GM21515 (cell line): ENCODE measurements around the gene ZBED3.
"Not testable (repeated sequence)": the region's sequence is repeated elsewhere in the genome, so short reads cannot be mapped to it uniquely, and the experiment has no call there.

Experiments
- ATAC-seq: cut with Tn5 transposase; IDR thresholded peaks from one replicate; pipeline ENCODE4 v1.9.1; 2021; ENCODE audit not compliant: unreplicated experiment

Gene ZBED3, protein sequence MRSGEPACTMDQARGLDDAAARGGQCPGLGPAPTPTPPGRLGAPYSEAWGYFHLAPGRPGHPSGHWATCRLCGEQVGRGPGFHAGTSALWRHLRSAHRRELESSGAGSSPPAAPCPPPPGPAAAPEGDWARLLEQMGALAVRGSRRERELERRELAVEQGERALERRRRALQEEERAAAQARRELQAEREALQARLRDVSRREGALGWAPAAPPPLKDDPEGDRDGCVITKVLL

DNA sequence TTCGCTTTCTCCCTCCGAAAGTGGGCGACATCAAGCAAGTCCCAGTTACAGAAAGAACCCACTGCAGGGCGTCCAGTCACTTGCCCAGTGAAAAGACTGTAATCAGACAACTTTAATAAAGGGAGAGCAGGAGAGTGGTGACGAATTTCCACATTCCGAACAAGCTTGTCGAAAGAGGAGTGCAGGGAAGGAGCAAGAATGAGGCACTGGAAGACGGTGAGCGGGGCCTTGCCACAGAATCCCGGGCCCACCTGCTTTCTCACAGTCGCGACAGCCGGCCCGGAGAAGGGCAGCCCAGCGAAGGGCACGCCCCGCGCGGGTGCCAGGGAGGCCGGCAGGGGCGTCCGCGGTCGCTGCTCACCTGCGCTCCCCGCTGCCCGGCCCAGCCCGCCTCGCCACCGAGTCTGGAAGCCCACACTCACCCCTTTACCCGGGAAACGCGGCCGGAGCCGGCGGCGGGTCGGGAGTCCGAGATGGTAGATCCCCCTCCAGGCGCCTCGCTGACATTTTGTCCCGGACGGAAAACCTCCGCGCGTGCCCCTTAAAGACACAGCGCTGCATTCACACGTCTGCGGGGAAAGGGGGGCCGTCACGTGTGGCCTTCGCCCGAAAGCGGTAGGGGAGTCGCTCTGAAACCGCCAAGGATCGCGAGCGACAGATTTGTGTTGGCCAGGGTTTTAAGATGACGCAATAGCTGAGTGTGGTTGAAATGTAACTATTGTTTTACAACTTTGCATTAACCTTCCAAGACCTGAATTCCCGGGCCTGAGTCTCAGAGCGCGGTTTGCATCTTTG lies at the start of gene ZBED3:
Gene ZBED3, minus strand, starts transcription at position 597 of the 795 bp plus-strand sequence. CDS start 9,407 bp downstream, outside the sequence.
- ATAC-seq, result peak; percentile 60

DNA sequence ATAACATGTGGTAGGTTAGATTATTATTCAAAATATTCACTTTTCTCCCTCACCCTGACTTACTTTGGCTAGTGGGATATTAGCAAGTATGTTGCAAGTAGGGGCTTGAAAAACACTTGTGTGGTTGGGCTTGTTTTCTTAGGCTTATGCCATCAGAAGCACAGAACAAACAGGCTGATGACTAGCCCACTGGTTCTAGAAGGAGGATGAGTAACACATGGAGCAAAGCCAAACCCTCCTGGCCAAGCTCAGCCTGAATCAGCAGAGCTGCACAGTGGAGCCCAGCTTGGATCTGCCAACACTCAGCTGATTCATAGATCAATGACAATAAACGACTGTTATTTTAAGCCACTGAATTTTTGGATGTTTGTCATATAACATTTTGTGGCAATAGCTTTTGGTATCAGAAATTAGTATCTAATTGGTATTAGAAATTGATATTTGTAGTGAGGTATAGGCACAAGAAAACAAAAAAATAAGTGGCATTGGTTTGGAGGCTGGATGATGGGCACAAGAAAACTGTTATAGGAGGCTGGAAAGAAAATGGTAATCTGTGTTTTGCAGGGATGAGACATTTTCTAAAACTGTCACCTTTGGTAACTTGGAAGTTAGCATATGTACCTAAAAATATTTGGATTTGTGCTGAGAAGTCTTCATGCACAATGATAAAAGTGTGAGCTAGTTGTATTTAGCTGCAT lies 46.1 kb upstream of the ZBED3 start:
- no peak for ATAC-seq

DNA sequence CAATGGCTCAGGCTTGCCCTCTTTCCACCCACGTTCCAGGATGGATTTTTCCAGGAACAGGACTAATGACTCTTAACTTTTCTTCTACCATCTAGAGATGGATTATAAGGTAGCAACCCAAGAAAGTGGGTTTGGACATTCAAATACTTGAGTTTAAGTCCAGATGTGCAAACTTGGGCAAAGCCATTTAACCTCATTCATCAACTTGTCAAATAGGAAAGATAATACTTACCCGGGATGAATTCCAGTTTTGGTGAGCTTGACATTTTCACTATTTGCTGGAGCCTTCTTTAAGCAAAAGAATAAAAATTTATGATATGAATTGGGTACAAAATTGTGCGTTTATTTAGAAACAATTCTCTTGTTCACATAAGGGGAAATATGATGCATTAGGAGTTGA lies 44.3 kb upstream of the ZBED3 start:
- no peak for ATAC-seq

DNA sequence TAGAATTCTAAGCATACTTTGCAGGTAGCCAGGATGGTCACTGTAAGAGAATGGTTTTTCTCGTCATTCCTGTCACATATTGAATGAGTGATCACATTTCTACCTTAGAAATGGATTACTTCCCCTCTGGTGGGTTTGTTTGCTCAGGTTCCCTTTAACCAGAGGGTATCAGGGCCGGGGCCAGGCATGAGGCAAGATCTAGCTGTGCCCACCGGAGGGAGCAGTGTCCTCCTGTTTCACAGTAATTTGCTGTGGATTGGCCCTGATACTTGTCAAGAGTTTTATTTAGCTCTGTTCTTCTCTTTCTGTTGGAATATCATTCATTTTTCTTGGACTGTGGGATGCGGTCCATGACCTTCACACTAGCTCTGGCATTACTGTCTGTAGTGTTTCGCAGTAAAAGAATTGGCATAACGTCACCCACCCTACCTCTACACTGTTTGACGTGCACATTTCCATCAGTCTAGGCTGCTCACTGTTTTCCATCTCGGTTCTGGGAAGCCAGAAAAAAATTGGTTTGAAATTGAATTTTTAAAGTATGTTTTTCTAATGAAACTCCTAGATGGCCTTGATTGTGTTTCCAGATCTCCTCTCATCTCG lies 42.4 kb upstream of the ZBED3 start:
- ATAC-seq, result no peak

DNA sequence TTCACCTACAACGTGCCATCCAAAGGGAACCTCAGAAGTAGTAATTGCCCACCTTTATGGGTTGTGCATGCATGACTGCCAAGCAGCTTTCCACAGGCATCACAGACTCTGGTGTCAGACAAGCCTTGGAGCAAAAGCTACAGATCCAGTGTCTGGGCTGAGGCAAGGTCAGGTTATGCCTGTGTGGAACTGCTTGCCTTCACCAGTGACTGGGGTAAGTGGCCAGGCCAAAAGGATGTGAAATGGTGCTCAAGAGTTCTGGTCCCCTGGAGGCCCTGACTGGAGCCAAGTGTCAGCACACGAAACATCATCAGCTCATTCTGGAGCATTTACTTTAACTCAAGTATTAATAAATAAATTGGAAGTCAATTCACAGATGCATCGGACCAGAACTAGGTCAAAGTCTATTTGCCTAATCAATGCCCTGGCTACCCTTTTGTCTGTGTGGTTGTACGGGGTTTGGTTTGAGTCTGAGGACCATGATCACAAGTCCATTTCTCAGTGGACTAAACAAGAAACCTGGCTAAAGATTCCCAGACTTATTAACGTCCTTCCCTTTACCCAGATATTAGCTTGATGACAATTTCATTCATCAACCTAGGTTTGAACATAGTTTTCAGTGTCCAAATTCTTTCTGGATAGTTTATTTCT lies 41.5 kb upstream of the ZBED3 start:
- no peak for ATAC-seq

DNA sequence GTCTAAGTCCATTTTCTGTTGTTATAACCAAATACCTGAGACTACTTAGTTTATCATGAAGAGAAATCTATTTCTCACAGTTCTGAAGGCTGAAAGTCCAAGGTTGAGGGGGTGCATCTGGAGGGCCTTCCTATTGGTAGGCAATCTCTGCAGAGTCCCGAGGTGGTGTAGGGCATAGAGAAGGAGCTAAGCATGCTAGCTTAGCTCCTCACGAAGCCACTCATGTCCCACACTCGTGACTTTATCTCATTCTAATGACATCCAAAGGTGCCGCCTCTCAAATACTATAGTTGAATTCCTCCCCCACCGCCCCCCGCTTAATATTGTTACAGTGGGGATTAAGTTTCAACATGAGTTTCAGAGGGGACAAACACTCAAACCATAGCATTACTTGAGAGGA lies 36.0 kb upstream of the ZBED3 start:
- no peak for ATAC-seq

DNA sequence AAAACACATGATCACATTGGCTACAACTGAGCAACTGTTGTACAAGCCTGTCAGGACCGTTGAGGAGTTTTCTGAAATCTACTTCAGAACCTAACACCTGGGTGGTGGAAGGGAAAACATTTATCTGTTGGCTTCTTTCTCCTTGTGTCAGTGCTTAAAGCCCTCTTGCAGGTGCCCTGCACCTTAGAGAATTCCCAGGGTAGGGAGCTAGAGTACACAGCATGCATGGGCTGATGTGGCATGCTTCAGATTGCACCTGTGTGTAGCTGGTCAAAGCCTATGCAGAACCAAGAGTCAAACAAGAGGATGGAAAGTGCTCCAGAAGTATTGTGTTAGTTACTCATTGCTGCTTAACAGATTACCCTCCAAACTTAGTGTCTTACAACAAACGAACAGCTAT lies 33.6 kb upstream of the ZBED3 start:
- no peak for ATAC-seq

DNA sequence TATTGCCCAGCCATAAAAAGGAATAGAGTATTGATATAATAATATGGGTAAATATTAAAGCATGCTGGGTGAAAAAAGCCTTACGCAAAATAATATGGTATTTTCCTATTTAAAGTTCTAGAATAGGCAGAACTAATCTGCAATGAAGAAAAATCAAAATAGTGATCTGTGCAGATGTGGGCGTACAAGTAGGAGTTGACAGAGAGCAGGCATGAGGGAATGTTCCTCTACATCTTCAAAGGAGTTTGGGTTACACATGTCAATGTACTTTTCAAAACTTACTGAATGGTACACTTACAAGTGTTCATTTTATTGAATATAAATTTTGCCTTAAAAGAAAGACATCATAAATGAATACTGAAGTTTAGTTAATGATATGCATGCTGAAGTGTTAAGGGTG lies 33.0 kb upstream of the ZBED3 start:
- no peak for ATAC-seq

DNA sequence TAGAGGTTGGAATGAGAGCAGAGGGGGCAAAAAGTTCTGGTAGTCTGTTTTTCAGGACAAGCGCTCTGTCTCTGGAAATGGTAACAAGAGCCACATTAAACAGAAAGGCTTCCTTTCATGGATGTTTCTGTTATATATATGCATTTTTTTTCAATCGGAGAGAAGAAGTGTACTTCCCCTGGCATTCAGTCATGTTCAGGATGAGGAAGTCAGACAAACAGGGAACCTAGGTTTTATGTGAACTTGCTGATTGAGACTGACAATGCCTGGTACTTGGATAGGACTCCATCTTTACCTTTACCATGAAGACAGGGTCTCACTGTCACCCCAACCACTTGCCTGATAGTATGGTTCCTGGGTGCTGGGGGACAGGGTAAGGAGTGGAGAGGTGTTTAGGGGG lies 30.1 kb upstream of the ZBED3 start:
- no peak for ATAC-seq

DNA sequence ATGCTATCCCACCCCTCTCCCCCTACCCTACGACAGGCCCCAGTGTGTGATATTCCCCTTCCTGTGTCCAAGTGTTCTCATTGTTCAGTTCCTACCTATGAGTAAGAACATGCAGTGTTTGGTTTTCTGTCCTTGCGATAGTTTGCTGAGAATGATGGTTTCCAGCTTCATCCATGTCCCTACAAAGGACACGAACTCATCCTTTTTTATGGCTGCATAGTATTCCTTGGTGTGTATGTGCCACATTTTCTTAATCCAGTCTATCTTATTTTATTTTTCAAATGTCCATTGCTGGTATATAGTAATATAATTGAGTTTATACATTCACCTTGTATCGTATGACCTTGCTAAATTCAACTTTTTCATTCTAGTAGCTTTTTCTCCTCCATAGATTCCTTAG lies 19.9 kb upstream of the ZBED3 start:
- not testable (repeated sequence) for ATAC-seq

DNA sequence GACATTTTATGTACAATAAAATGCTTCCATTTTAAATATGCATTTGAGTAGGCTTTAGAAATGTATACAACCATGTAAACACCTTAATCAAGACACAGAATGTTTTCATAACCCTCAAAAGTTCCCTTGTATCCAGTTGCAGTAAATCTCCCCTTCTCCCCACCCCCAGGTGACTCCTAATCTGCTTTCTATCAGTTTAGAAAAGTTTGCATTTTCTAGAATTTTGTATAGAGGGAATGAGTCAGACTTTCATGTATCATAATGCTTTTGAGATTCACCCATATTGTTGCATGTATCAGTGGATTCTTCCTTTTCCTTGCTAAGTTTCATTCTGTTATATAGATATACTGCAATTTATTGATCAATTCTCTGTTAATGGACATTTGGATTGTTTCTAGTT lies 17.7 kb upstream of the ZBED3 start:
- no peak for ATAC-seq

DNA sequence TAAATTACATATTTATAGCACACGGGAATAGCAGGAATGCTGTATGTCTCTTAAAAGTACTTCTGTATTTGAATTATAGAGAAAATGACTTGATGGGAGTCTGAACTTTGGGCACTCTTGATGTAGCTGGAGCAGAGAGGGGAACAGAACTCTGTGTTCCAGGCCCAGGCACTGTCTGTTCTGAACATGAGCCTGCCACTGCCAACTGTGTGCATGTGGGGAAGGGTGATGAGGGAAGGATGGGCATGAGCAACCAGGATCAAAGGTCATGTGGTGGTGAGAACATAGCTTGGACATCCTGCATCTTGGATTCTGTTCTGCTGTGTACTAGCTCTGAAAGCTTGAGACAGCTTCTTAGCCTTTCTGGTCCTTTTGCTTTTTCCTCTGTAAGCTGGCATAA lies 16.4 kb upstream of the ZBED3 start:
- ATAC-seq, result no peak

DNA sequence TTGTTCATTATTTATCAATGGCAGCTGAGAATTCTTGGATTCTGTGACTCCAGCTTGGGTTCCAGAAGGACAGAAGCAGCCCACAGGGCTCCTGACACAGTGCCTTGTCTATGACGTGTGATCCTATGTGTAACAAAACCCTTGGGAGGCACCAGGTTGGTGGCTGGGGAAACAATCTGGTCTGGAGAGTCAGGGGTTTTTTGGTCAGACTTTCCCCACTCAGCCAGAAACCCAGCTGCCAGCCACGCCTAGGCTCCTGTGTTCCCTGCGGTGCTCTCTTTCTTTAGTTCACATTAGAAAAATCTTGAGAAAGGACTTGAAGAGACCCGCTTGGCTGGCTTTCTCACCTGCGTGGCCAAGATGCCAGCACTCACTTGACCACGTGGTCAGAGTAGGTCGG lies 15.5 kb upstream of the ZBED3 start:
- no peak for ATAC-seq

DNA sequence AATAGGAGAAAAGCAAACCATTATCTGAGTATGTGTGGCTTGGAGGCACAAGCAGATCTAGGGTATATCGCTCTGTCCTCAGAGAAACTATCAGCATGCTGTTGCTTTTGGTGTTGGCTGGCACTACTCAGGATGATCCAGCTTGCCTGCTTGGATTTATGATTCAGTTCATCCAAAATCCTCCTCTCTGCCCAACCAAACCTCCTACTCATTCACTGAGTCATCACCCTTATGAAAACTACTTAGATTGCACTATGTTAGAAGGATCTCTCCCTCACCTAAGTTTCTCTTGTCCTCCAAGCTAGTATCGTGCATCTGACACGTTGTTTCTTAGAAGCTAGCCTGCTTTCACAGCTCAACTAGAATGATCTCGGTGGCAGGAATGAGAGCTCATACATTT lies 14.2 kb upstream of the ZBED3 start:
- no peak for ATAC-seq

DNA sequence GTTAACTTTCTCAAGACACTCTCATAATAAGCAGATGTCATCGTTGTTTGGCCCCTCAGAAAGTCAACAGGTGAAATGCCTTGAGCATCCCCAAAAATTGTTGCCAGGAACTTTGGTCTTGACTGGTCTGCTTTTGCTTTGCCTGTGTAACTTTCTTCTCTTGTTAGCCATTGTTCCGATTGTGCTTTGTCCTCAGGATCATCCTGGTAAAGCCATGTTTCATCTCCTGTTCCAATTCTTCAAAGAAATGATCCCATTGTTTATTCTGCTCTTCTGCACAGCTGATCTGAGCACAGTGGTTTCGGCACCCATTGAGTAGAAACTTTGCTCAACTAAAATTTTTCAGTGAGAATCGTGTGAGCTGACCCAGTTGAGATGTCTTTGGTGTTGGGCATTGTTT lies 8.1 kb upstream of the ZBED3 start:
- ATAC-seq, result no peak

DNA sequence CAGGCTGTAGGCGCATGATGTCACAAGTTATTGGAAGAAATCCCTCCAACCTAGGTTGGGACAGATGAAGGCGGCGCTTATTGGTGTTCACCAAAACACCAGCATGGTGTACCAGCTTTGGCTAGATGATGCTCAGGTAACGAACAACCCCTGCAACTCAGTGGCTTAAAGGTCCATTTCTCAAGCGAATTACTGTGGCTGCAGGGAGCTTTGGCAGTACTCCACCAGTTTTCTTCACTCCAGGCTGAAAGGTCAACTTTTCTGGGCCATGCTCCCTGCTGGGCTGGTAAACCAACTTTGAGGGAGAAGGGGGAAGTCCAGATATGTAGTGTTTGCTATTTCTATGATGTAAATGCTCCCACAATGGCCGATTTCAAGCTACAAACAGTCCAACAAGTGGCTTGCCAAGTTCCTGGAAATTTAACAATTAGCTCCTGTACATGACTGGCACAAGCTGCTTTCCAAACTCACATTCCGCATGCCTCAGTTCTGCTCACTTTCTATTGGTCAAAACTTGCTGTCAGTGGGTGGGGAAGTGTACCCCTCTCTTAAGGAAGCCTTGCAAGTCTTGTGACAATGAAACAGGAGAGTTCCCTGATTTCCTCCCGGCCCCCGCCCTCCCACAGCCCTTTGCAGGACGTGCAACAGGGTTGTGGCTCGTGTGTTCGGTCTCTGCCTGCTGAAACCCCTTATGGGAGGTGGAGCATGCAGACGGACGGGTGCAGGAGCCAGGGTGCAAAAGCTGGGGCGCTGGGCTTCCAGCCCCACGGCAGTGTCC lies 588 bp upstream of the ZBED3 start:
- no peak for ATAC-seq

DNA sequence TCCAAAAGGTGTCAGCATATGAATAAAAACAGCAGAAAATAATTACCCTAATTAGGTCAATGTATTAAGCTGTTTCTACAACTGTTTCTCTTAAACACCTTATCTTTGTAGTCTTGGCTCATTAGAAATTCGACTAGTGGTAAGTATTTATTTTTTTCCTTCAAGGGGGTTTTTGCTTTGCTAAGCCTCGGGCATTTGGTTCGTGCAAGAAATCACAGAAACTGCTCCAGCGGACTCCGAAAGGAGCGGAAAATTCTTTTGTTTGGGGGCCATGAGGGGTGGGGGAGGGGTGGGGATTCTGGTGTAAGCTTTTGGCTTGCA lies 757 bp downstream of the ZBED3 start:
- ATAC-seq, result no peak

DNA sequence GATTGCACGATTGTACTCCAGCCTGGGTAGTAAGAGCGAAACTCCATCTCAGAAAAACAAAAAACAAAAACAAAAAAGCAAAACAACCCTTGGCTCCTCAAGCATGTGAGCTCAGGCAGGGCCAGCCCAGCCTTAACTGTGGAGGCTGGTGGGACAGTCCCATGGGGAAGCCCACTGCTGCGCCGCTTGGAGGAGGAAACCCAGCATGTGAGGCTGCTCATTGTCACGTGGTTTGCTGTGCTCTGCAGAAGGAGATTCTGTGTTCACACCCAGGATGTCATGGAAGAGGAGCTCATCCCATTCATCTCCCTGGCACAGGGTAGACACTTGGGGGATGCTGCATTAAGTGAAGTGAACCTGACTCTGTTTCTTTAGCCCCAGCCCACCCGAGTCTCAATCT lies 4.0 kb downstream of the ZBED3 start:
- no peak for ATAC-seq

DNA sequence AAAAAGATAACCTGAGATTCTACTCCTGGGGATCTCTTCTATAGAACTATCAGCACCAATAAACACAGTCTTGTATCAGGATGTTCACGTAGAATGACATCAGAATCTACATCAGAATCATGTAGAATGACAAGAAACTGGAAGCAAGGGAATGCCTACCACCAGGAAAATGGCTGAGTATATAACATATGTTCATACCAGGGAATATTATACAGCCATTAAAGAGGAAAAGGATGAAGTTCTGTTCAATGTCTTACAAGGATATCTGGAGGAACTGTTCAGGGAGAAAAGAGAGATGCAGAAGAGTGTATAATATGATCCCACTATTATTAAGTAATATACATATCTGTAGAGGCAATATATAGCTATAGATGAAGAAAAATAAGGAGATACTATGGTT lies 4.8 kb downstream of the ZBED3 start:
- no peak for ATAC-seq

DNA sequence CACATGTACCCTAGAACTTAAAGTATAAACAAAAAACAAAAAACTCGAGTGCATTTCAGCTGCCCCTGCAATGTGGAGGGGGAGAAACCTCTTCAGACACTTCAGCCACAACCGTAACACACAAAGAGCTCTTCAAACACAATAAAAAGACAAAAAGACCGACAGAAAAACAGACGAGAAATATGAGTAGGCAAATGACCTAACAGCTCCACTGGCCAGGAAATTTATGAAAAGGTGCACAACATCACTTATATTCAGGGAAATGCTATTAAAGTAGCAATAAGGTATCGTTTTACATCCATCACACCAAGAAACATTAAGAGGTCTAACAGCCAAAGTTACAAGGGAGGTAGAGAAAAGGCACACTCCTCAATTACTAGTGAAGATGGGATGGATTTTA lies 6.2 kb downstream of the ZBED3 start:
- no peak for ATAC-seq

DNA sequence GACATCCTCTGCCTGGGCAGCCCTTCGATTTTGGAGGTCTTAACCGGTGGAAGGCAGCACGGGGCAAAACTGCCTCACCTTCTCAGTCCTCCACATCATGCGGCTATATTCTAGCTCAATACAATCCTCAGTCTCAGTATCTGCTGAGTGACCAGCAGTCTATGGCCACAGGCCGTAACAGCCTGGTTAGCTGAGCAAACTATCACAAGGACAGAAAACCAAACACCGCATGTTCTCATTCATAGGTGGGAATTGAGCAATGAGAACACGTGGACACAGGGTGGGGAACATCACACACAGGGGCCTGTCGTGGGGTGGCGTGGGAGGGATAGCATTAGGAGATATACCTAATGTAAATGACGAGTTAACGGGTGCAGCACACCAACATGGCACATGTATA lies 6.6 kb downstream of the ZBED3 start:
- not testable (repeated sequence) for ATAC-seq
